Keratinocyte (primary cell): ENCODE measurements around the gene NDUFA11. TPM values are rescaled to one million over a fixed set of nuclear protein-coding genes. Genes with fewer than 3 reads are reported as not detected.

Source experiments
- DNase-seq: peaks from one replicate; pipeline ENCODE4 v3.0.0-alpha.2; 2011; ENCODE audit warnings: low read depth, missing footprints, low spot score
- FAIRE-seq: peaks from 2 replicates; lab custom pipeline; 2011; peaks lifted over from hg19 to GRCh38; lab: Jason Lieb, UNC
- H2AFZ ChIP-seq: 2 replicates; pipeline ENCODE4 v1.6.0; 2012; ENCODE audit warnings: low read length, control low read depth, inconsistent platforms; ENCODE audit not compliant: control insufficient read depth
- H3K27ac ChIP-seq: 2 replicates; pipeline ENCODE4 v1.5.1; 2011; ENCODE audit warnings: low read length; ENCODE audit not compliant: control insufficient read depth, insufficient read depth
- H3K27me3 ChIP-seq: 3 replicates; pipeline ENCODE4 v1.6.0; 2011; ENCODE audit warnings: low read length; ENCODE audit not compliant: control insufficient read depth, insufficient read depth; ENCODE audit errors: extremely low read depth
- H3K36me3 ChIP-seq, 2 experiments: 2 replicates in 1 of 2; 3 replicates in 1 of 2; pipeline ENCODE4 v1.5.1; 2011; ENCODE audit warnings: low read length in 2 of 2, mild to moderate bottlenecking in 1 of 2; ENCODE audit not compliant: control insufficient read depth in 2 of 2, insufficient read depth in 2 of 2; ENCODE audit errors: extremely low read depth in 1 of 2
- H3K4me1 ChIP-seq: 3 replicates; pipeline ENCODE4 v1.5.1; 2011; ENCODE audit warnings: low read length; ENCODE audit not compliant: control insufficient read depth, insufficient read depth; ENCODE audit errors: extremely low read depth
- H3K4me2 ChIP-seq: 3 replicates; pipeline ENCODE4 v1.6.0; 2011; ENCODE audit warnings: low read depth, low read length; ENCODE audit not compliant: control insufficient read depth, insufficient read depth; ENCODE audit errors: extremely low read depth
- H3K4me3 ChIP-seq, 3 experiments: fragments of 200-600 bp in 1 of 3; sonication (generic) in 1 of 3; 2 replicates in 2 of 3; 3 replicates in 1 of 3; pipeline ENCODE4 v1.5.1; 2011 to 2016; ENCODE audit warnings: low read length in 3 of 3, mild to moderate bottlenecking in 3 of 3, control low read depth in 2 of 3, inconsistent platforms in 1 of 3, low read depth in 1 of 3, mixed read lengths in 1 of 3, mixed run types in 1 of 3, moderate library complexity in 1 of 3; ENCODE audit not compliant: control insufficient read depth in 2 of 3, insufficient read depth in 2 of 3; ENCODE audit errors: extremely low read depth in 1 of 3
- H3K79me2 ChIP-seq: 2 replicates; pipeline ENCODE4 v1.6.0; 2012; ENCODE audit warnings: low read length; ENCODE audit not compliant: control insufficient read depth, insufficient read depth
- H3K9ac ChIP-seq: 3 replicates; pipeline ENCODE4 v1.6.0; 2011; ENCODE audit warnings: low read length; ENCODE audit not compliant: control insufficient read depth, insufficient read depth; ENCODE audit errors: extremely low read depth
- H3K9me1 ChIP-seq: 3 replicates; pipeline ENCODE4 v1.6.0; 2011; ENCODE audit warnings: low read length; ENCODE audit not compliant: control insufficient read depth, insufficient read depth; ENCODE audit errors: extremely low read depth
- H3K9me3 ChIP-seq: 2 replicates; pipeline ENCODE4 v1.5.1; 2012; ENCODE audit warnings: low read depth, low read length; ENCODE audit not compliant: control insufficient read depth
- H4K20me1 ChIP-seq: 3 replicates; pipeline ENCODE4 v1.6.0; 2011; ENCODE audit warnings: low read length; ENCODE audit not compliant: control insufficient read depth, insufficient read depth; ENCODE audit errors: extremely low read depth
- EZH2 ChIP-seq: IDR thresholded peaks from one replicate; pipeline ENCODE4 v1.6.1; 2012; ENCODE audit warnings: inconsistent platforms, mild to moderate bottlenecking, low read length, moderate library complexity
- dilution Hi-C: fragments of 300-500 bp; cut with MboI; formaldehyde crosslinking; loops from one replicate; pipeline ENCODE4 v1.7.0; 2020; ENCODE audit warnings: low sequenced_read_pairs; ENCODE audit not compliant: extremely low pct_ligation_motif_present
- polyA plus RNA-seq, 5 experiments: library from polyadenylated mRNA; depleted of rRNA in 3 of 5; stranded (reverse) in 3 of 5; stranded (forward) in 1 of 5; unstranded in 1 of 5; fragments of >200 nt; gene quantifications; 1 replicate in 1 of 5; 2 replicates in 3 of 5; 3 replicates in 1 of 5; pipeline versions ENCODE4 v1.2.1 to v1.2.3, GENCODE V29; 2011 to 2012; ENCODE audit warnings: missing spikeins in 2 of 5, low read depth in 1 of 5, low replicate concordance in 1 of 5
- TF ChIP-seq, protein P1 (sequence below), 3 experiments: IDR thresholded peaks in 1 of 3; conservative IDR thresholded peaks in 1 of 3; optimal IDR thresholded peaks in 1 of 3; 2 replicates in 2 of 3; 3 replicates in 1 of 3; pipeline versions ENCODE3 to v1.5.1; 2011; ENCODE audit warnings: low read length in 3 of 3, mild to moderate bottlenecking in 3 of 3, moderate library complexity in 2 of 3, control low read depth in 1 of 3, inconsistent platforms in 1 of 3; ENCODE audit not compliant: insufficient read depth in 2 of 3; ENCODE audit errors: extremely low read depth in 1 of 3

Gene NDUFA11
- polyA plus RNA-seq, 1 donor (not counting 4 experiments of a cell fraction or from before 2014, with no cell fraction given): 122 TPM

DNA sequence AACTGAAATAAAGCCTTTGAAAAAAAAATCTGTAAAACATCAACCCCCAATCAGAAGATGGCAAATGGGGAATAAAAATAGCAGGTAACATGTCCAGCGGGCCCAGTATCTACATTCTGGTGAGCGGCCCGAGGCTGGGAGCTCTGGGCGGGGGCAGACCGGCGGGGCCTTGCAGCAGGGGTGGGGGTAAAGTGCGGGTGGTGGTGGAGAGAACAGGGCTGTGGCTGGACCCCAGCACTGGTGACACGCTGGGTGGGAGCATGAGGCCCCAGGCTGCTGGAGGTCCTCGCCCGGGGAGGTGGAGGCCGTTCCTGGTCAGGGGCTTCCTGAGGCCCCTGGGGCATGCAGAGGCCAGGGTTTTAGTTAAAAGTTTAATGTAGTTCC, 12.2 kb upstream of the NDUFA11 start:
- H3K4me3 ChIP-seq: no peak overlapping the region
- H3K27ac ChIP-seq: no peak overlapping the region
- peaks cover 11% of the 10 kb centered on the region for H3K4me1 ChIP-seq
- no peaks in the 10 kb centered on the region for H3K9me1 ChIP-seq
- TF ChIP-seq, protein P1, sequence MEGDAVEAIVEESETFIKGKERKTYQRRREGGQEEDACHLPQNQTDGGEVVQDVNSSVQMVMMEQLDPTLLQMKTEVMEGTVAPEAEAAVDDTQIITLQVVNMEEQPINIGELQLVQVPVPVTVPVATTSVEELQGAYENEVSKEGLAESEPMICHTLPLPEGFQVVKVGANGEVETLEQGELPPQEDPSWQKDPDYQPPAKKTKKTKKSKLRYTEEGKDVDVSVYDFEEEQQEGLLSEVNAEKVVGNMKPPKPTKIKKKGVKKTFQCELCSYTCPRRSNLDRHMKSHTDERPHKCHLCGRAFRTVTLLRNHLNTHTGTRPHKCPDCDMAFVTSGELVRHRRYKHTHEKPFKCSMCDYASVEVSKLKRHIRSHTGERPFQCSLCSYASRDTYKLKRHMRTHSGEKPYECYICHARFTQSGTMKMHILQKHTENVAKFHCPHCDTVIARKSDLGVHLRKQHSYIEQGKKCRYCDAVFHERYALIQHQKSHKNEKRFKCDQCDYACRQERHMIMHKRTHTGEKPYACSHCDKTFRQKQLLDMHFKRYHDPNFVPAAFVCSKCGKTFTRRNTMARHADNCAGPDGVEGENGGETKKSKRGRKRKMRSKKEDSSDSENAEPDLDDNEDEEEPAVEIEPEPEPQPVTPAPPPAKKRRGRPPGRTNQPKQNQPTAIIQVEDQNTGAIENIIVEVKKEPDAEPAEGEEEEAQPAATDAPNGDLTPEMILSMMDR (optimal IDR thresholded peaks at IDR 0.05 in 1 of 3, IDR thresholded peaks at IDR 0.05 in 1 of 3, conservative IDR thresholded peaks at IDR 0.05 in 1 of 3; ENCODE audit: extremely low read depth in 1 of 3, insufficient read depth in 2 of 3, low read length in 3 of 3): no peak
- TF ChIP-seq EZH2: no peak
- peaks cover 15 to 21% of the 10 kb centered on the region in 2 experiments for H3K36me3 ChIP-seq
- no peak overlapping the region for H3K9ac ChIP-seq
- no peaks in the 10 kb centered on the region for H3K79me2 ChIP-seq
- no peak overlapping the region for H3K4me2 ChIP-seq
- H3K27me3 ChIP-seq: no peaks in the 10 kb centered on the region
- FAIRE-seq (no peak), DNase-seq (no peak)
- dilution Hi-C loops: no loop called here
- no peak overlapping the region for H2AFZ ChIP-seq
- no peaks in the 10 kb centered on the region for H4K20me1 ChIP-seq
- no peaks in the 10 kb centered on the region for H3K9me3 ChIP-seq

DNA sequence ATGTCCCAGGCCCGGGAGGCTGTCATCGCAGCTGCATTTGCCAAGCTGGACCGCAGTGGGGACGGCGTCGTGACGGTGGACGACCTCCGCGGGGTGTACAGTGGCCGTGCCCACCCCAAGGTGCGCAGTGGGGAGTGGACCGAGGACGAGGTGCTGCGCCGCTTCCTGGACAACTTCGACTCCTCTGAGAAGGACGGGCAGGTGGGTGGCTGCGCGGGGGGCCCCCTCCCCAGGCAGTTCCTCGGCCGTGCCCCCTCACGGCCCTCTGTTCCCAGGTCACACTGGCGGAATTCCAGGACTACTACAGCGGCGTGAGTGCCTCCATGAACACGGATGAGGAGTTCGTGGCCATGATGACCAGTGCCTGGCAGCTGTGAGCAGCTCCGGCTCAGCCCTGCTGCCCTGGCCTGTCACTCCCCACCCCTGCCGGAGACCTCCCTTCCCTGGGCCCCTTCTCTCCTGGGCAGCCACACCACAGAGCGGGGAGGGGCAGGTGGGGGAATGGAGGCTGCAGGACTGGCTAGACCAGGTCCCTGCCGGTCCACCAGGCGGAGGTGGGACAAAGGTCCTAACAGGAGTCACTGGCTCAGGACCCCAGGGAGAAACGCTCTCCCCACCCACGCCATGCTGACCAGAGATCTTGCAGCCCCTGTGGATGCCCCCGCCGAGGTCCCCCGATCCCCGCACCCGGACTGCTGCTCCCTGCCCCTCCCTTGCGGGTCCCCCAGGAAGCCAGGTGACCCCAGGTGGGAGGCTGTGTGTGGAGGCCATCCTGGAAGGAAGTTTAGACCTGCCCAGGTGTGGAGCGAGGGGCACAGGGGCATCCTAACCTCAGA, 11.6 kb upstream of the NDUFA11 start:
- no peaks in the 10 kb centered on the region for H3K9me1 ChIP-seq
- peaks cover 15 to 18% of the 10 kb centered on the region in 2 experiments for H3K36me3 ChIP-seq
- TF ChIP-seq, protein P1 (optimal IDR thresholded peaks at IDR 0.05 in 1 of 3, IDR thresholded peaks at IDR 0.05 in 1 of 3, conservative IDR thresholded peaks at IDR 0.05 in 1 of 3; ENCODE audit: extremely low read depth in 1 of 3, insufficient read depth in 2 of 3, low read length in 3 of 3): no peak
- no peak for TF ChIP-seq EZH2
- H3K27me3 ChIP-seq: no peaks in the 10 kb centered on the region
- FAIRE-seq (no peak), DNase-seq (no peak)
- H4K20me1 ChIP-seq: no peaks in the 10 kb centered on the region
- peaks cover 14% of the 10 kb centered on the region for H3K4me1 ChIP-seq
- no peak overlapping the region for H3K4me3 ChIP-seq
- H3K9me3 ChIP-seq: no peaks in the 10 kb centered on the region
- H3K79me2 ChIP-seq: no peaks in the 10 kb centered on the region
- H3K27ac ChIP-seq: no peak overlapping the region
- dilution Hi-C loops: no loop called here
- no peak overlapping the region for H2AFZ ChIP-seq
- no peak overlapping the region for H3K4me2 ChIP-seq
- H3K9ac ChIP-seq: no peak overlapping the region
